HG03575 (cell line): ENCODE results near the gene TWF2.

Source experiments
- ATAC-seq: cut with Tn5 transposase; IDR thresholded peaks from one replicate; pipeline ENCODE4 v1.9.1; 2021; ENCODE audit not compliant: unreplicated experiment, insufficient number of reproducible peaks, low FRiP score; ENCODE audit errors: extremely low read depth

Gene TWF2

DNA sequence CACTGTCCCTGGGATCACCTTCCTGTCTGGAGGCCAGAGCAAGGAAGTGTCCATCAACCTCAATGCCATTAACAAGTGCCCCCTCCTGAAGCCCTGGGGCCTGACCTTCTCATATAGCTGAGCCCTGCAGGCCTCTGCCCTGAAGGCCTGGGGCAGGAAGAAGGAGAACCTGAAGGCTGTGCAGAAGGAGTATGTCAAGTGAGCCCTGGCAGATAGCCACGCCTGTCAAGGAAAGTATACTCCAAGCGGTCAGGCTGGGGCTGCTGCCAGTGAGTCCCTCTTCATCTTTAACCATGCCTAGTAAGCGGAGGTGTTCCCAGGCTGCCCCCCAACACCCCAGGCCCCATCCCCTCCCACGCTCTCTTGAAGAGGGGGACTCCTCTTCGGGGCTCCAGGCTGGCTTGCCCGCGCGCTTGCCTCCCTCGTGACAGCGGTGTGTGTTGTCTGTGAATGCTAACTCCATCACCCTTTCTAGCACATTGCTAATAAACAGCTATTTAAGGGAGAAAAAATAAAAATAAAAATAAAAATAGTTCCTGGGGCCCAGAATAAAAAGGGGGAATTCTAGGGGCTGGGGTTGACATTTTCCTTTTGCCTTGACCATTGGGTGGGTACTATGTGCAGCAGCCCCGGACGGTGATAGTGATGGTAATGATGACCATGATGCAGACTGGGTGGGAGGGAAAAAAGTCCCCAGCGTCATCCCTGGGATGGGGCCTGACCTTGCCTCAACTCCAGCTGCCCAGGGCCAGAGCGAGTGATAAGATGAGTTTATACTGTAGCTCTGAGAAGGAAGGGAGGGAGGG lies 44.3 kb downstream of the TWF2 start:
- ATAC-seq = no peak

DNA sequence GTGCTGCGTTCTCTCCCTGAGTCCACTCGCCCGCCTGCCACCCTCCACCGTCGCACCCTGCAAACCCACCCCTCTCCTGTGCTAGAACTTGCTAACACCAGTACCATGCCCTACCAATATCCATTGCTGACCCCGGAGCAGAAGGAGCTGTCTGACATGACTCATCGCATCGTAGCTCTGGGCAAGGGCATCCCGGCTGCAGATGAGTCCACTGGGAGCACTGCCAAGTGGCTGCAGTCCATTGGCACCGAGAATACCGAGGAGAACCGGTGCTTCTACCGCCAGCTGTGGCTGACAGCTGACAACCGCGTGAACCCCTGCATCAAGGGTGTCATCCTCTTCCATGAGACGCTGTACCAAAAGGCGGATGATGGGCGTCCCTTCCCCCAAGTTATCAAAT lies 45.9 kb downstream of the TWF2 start:
- no peak for ATAC-seq

DNA sequence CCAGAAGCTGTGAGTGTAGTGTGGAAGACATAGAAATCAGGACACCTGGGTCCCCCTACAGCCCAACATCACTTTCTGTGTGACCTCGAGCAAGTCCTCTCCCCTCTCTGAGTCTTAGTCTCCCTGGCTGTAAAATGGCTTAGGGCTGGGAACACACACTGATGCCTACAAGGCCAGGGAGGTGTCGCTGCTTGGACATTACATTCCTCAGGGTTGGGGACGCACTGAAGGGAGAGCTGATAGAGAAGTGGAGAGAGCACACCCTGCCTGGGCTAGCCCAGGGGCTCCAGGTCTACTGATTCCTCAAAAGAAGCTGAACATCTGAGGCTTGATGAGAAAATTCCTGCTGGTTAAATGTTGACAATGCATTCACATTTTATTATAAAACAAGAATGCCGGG lies 47.3 kb downstream of the TWF2 start:
- ATAC-seq = no peak

DNA sequence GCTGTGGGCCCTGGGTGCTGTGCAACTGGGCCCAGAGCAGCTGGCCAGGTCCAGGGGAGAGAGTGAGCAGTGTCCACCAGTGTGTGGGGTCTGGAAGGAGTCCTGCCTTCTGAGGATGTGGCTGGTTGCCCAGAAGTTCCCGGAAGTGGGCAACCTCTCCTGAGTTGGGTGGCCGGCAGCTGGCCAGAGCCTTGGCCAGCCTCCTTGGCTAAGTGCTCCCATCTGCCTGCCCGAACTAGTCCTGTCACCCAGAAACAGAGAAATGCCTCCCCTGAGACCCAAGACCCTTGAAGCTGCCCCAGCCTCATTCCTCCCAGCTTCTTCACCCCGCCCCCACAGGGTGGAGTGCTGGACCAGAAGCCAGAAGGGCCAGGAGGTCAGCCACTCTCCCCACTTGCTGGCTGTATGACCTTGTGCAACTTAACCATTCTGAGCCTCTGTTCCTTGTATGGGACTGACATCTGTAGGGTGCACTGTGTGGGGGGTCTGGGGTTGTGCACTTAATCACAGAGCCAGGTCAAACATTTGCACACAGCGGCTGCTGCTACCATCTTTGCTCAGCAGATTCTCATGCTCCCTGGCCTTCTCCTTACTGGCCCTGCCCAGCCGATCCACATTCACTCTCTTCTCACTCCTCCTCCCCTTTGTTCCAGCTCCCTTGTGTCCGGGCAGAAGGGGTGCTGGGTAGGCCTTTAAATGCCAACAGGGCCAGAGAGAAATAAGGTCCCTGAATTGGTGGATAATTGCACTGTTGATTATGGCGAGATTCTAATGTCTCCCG lies 48.5 kb downstream of the TWF2 start:
- ATAC-seq = no peak

DNA sequence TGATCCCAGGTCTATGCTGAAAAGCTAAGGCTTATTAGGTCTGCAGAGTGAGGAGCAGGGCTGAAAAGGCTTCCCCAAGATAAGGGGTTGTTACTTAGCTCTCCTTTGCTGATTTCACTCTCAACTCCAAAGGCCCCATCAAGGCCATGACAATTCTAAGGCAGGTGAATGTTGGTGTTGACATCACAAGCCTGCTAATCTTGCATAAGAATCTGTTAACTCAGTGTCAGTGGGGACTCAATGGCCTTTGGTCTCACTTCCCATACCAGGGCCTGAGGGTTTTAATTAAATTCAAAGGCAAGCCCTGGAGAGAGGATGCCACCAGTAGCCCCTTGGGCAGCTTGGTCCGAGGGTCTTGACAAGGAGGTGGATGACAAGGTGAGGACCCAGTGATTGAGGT lies 50.4 kb downstream of the TWF2 start:
- no peak for ATAC-seq

DNA sequence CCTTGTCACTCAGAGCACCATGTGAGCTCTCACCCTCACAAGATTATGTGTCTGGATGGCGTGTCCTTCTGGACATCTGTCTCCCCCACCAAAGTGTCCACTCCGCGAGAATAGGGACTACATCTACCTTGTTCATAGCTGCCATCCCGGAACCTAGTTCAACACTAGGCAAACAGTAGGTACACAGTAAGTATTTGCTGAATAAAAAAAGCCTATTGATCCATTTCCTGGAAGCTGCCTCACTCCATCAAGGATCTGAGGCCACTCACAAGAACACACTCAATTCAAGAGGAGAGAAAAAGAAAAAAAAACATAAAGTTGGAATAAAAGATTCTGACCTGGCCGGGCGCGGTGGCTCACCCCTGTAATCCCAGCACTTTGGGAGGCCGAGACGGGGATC lies 52.2 kb downstream of the TWF2 start:
- ATAC-seq = no peak

DNA sequence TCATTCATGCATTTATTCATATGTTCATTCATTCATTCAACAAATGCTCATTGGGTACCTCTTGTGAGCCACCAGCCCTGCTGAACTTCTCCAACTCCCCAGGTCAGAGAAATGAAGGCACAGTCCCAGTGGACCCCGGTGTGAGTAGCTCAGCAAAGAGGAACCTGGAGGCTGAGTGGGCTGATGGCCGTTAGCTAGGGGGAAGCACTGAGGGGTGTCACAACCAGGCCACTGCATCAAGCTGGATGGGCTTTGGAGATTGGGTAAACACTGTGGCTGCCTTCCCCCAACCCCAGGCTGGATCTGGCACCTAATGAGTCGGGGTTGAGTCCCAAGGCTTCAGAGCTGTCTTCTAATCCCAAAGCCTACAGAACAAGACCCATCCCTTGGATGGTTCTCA lies 53.1 kb downstream of the TWF2 start:
- ATAC-seq = no peak

DNA sequence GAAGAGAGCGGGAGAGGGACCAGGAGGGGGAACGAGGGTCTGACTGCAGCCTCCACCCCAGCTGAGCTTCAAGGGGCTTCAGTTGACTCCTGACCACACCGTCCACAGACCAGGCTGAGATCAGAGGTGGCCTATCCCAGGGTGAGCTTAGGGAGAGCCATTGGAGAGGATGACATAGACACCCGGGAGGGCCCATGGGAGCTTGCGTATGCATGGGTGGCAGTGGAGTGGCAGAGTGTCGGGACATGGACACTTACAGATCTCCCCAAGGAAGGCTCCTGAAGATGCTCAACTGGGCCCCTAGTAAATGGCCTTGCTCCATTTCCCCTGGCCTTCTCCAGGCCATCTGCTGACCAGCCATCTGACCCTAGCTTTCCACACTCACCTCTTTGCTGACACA lies 53.6 kb downstream of the TWF2 start:
- no peak for ATAC-seq

DNA sequence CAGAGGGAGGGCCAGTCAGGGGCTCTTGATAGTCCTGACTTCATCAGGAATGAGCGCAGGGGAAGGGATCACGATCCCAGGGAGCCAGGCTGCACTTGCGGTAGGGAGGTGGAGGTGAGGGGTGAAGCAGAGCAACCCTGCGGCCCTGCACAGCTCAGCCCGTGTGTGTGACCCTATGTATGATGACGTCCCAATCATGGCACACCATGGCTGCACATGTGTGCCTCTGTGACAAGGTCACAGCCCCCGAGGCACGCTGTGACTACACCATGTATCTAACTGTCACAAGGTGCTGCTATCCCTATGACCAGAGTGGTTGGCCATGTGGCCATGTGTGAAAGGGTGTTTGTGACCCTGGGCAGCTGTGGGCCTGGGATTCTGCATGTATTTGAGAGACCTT lies 54.3 kb downstream of the TWF2 start:
- no peak for ATAC-seq

DNA sequence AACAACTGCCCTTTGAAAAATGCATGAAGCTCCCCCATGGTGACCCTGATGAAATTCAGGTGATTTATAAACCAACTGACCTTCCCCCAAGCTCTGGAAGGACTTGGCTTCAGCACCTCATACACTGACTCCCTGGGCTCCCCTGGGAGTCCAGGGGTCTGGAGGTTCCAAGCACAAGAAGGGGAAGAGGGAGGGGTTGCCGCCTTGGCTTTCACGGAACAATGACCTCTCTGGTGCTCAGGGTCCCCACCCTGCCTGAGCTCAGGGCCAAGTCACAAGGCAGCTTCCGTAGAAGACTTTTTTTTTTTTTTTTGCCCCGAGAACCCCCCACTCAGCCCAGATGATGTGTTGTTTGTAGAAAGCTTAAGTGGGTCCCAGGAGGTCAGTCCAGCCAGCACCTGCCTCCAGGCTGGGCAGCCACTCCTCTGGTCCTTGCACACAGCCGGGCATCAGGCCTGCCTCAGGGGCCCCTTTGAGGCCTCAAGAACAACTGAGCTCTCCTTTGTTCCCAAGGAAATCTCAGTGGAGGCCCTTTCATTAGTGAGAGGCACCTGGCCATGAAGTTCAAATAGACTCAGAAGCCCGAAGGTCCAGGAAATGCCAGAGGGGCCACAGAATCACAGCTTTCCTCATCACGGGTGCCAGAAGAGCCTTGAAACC lies 55.0 kb downstream of the TWF2 start:
- no peak for ATAC-seq

DNA sequence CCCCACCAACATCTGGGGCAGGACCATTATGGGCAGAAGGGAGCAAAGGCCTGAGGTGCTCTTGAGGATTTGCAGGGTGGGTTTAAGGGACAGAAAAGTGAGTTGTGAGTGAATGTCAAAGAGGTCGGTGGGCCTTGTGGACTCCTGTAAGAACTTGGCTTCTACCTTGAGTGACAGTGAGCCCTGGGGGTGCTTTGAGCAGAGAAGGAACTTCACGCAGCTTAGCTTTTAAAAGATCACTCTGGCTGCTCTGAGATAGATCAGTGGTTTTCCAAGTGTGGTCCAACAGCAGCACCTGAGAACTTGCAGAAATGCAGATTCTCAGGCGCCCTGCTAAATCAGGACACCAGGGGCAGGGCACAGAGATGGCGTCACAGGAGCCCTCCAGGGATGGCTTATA lies 56.3 kb downstream of the TWF2 start:
- no peak for ATAC-seq

DNA sequence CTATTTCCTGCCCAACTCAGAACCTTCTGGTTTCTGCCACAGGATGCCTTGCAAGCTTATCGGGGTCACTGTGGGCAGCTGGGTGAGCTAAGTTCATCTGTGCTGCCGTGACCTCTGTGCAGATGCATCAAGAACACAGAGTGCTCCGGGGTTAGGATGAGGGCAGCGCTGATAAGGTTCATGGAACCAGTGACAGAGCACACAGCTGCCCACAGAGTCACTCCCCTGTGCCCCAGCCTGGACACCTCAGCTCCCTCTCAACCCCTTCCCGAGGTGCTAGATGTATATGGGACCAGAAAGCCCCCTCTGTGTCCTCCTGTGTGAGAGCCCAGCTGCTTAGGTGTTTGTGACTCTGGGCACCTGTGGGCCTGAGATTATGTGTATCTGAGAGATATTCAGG lies 56.8 kb downstream of the TWF2 start:
- no peak for ATAC-seq

DNA sequence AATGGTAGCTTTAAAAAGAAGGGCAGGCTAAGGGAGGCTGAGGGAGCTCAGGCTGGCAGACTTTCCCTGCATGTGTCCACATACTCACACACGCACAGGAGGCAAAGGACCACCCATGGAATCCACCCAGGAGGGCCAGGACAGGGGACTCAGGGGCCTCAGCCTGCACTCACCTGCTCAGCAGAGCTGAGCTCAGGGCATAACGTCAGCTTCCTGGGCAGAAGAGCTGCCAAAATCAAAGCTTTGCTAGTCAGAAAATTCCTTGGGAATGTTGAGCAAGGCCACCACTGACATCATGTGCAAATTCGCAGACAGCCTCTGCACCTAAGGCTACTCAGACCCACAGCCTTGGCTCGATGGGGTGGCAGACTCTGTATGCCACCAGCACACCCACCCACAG lies 57.4 kb downstream of the TWF2 start:
- ATAC-seq = no peak
